Measurements from ENCODE around the gene GCA. TPM values are rescaled to one million over a fixed set of nuclear protein-coding genes. Genes with fewer than 3 reads are reported as not detected.

The GCA gene
- total RNA-seq, 2 experiments from 2014 or later: 3.9 to 5.0 TPM

- H3K27me3 ChIP-seq (ENCODE audit: control insufficient read depth in 1 of 2, insufficient read depth in 2 of 2, low read length in 2 of 2): no peaks in the 10 kb centered on the region
- H3K27ac ChIP-seq (ENCODE audit: low read depth in 1 of 2, low read length in 2 of 2): no peak overlapping the region
- Mint-ChIP-seq H3K36me3 (ENCODE audit: low read depth) (no peaks in the 10 kb centered on the region), H3K27ac (no peak overlapping the region), H3K4me1 (ENCODE audit: low read depth) (no peaks in the 10 kb centered on the region), H3K9me3 (no peaks in the 10 kb centered on the region), H3K4me3 (no peak overlapping the region), H3K27me3 (no peaks in the 10 kb centered on the region)
- CTCF ChIA-PET: no interaction called here
- intact Hi-C loops (cut with DNase I, micrococcal nuclease): no loop called here
- H3K36me3 ChIP-seq (ENCODE audit: insufficient read depth, low read length): no peaks in the 10 kb centered on the region
- no peak overlapping the region for H3K4me3 ChIP-seq (ENCODE audit: low read length)
- no peak for ATAC-seq (ENCODE audit: poor library complexity)
- TF ChIP-seq, protein P1, sequence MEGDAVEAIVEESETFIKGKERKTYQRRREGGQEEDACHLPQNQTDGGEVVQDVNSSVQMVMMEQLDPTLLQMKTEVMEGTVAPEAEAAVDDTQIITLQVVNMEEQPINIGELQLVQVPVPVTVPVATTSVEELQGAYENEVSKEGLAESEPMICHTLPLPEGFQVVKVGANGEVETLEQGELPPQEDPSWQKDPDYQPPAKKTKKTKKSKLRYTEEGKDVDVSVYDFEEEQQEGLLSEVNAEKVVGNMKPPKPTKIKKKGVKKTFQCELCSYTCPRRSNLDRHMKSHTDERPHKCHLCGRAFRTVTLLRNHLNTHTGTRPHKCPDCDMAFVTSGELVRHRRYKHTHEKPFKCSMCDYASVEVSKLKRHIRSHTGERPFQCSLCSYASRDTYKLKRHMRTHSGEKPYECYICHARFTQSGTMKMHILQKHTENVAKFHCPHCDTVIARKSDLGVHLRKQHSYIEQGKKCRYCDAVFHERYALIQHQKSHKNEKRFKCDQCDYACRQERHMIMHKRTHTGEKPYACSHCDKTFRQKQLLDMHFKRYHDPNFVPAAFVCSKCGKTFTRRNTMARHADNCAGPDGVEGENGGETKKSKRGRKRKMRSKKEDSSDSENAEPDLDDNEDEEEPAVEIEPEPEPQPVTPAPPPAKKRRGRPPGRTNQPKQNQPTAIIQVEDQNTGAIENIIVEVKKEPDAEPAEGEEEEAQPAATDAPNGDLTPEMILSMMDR (IDR thresholded peaks at IDR 0.05): no peak
- no peaks in the 10 kb centered on the region for H3K9me3 ChIP-seq (ENCODE audit: control insufficient read depth in 1 of 2, insufficient read depth in 1 of 2, low read length in 2 of 2)
- no peaks in the 10 kb centered on the region for H3K4me1 ChIP-seq (ENCODE audit: insufficient read depth, low read length)
- POLR2A ChIA-PET: no interaction called here
- DNase-seq: no peak
Measured at GRCh38 chr2:162369551-162369950, 25.6 kb downstream of the GCA start.

GRCh38 chr2:162370931-162371330, 27.0 kb downstream of the GCA start:
- Mint-ChIP-seq H3K27ac (no peak overlapping the region), H3K36me3 (ENCODE audit: low read depth) (no peaks in the 10 kb centered on the region), H3K4me3 (no peak overlapping the region), H3K4me1 (ENCODE audit: low read depth) (no peaks in the 10 kb centered on the region), H3K9me3 (no peaks in the 10 kb centered on the region), H3K27me3 (peaks cover 11% of the 10 kb centered on the region)
- Histone ChIP-seq H3K4me1 (ENCODE audit: insufficient read depth, low read length) (no peaks in the 10 kb centered on the region), H3K9me3 (ENCODE audit: control insufficient read depth in 1 of 2, insufficient read depth in 1 of 2, low read length in 2 of 2) (no peaks in the 10 kb centered on the region), H3K36me3 (ENCODE audit: insufficient read depth, low read length) (no peaks in the 10 kb centered on the region), H3K27ac (ENCODE audit: low read depth in 1 of 2, low read length in 2 of 2) (no peak overlapping the region), H3K4me3 (ENCODE audit: low read length) (no peak overlapping the region), H3K27me3 (ENCODE audit: control insufficient read depth in 1 of 2, insufficient read depth in 2 of 2, low read length in 2 of 2) (no peaks in the 10 kb centered on the region)
- ChIA-PET POLR2A (no interaction called here), CTCF (no interaction called here)
- no peak for DNase-seq
- intact Hi-C loops (cut with DNase I, micrococcal nuclease): no loop called here
- TF ChIP-seq, protein P1 (IDR thresholded peaks at IDR 0.05): no peak
- no peak for ATAC-seq (ENCODE audit: poor library complexity)

DNA sequence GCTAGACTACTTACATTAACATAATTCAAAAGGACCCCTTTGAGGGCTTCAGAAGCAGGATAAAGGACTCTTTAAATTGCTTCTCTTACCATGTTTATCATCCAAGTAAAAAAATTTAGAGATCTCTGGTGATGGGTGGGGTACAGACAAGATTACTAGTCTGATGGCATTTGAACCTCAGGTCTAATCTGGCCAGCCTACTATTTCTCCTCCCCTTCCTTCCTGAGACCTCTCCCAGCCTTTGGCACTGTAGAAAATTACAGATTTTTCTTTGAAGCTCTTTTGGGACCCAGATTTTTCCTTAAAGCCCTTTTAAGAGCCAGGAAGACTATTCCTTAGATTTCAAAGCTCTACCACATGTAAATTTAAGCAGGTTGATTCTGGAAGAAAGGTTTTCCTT, 28.9 kb downstream of the GCA start:
- Mint-ChIP-seq H3K4me3 (no peak overlapping the region), H3K9me3 (no peaks in the 10 kb centered on the region), H3K4me1 (ENCODE audit: low read depth) (no peaks in the 10 kb centered on the region), H3K27ac (no peak overlapping the region), H3K27me3 (peaks cover 28% of the 10 kb centered on the region), H3K36me3 (ENCODE audit: low read depth) (no peaks in the 10 kb centered on the region)
- Histone ChIP-seq H3K9me3 (ENCODE audit: control insufficient read depth in 1 of 2, insufficient read depth in 1 of 2, low read length in 2 of 2) (no peaks in the 10 kb centered on the region), H3K27ac (ENCODE audit: low read depth in 1 of 2, low read length in 2 of 2) (no peak overlapping the region), H3K4me3 (ENCODE audit: low read length) (no peak overlapping the region), H3K4me1 (ENCODE audit: insufficient read depth, low read length) (no peaks in the 10 kb centered on the region), H3K27me3 (ENCODE audit: control insufficient read depth in 1 of 2, insufficient read depth in 2 of 2, low read length in 2 of 2) (peaks cover 0 to 7% of the 10 kb centered on the region in 2 experiments), H3K36me3 (ENCODE audit: insufficient read depth, low read length) (no peaks in the 10 kb centered on the region)
- intact Hi-C loops (cut with DNase I, micrococcal nuclease): no loop called here
- POLR2A ChIA-PET: no interaction called here
- TF ChIP-seq, protein P1 (IDR thresholded peaks at IDR 0.05): no peak
- no peak for DNase-seq
- no peak for ATAC-seq (ENCODE audit: poor library complexity)
- CTCF ChIA-PET: no interaction called here

Measured in CD4-positive, alpha-beta T cell (primary cell).